ENCODE results near the gene CACNA1D.

CACNA1D gene

GRCh38 chr3:53495520-53496391 is 1.3 kb downstream of the CACNA1D start:
- no peak for DNase-seq

GRCh38 chr3:53496392-53496670 is 1.9 kb downstream of the CACNA1D start:
- no peak for DNase-seq

GRCh38 chr3:53496984-53497383 is 2.6 kb downstream of the CACNA1D start:
- no peak for DNase-seq

GRCh38 chr3:53498806-53499641 is 4.6 kb downstream of the CACNA1D start:
- no peak for DNase-seq

- no peak for DNase-seq
Measured at GRCh38 chr3:53500165-53500777, 5.9 kb downstream of the CACNA1D start.

GRCh38 chr3:53501178-53501577 is 6.8 kb downstream of the CACNA1D start:
- no peak for DNase-seq

GRCh38 chr3:53502737-53503136 is 8.3 kb downstream of the CACNA1D start:
- DNase-seq: no peak

GRCh38 chr3:53503195-53503594 is 8.8 kb downstream of the CACNA1D start:
- DNase-seq: no peak

GRCh38 chr3:53506110-53506762 is 11.8 kb downstream of the CACNA1D start:
- no peak for DNase-seq

- no peak for DNase-seq
Measured at GRCh38 chr3:53506763-53507145, 12.3 kb downstream of the CACNA1D start.

GRCh38 chr3:53509494-53509893 is 15.1 kb downstream of the CACNA1D start:
- DNase-seq: no peak

- no peak for DNase-seq
Measured at GRCh38 chr3:53510508-53510907, 16.1 kb downstream of the CACNA1D start.

GRCh38 chr3:53511246-53511645 is 16.8 kb downstream of the CACNA1D start:
- DNase-seq: no peak

GRCh38 chr3:53513556-53514190 is 19.3 kb downstream of the CACNA1D start:
- DNase-seq: no peak

GRCh38 chr3:53516339-53516738 is 21.9 kb downstream of the CACNA1D start:
- DNase-seq: no peak

- DNase-seq: no peak
Measured at GRCh38 chr3:53518495-53518981, 24.1 kb downstream of the CACNA1D start.

GRCh38 chr3:53519065-53519709 is 24.8 kb downstream of the CACNA1D start:
- DNase-seq: no peak

GRCh38 chr3:53523346-53523745 is 28.9 kb downstream of the CACNA1D start:
- DNase-seq: no peak

- no peak for DNase-seq
Measured at GRCh38 chr3:53524566-53524965, 30.2 kb downstream of the CACNA1D start.

- no peak for DNase-seq
Measured at GRCh38 chr3:53525765-53526703, 31.6 kb downstream of the CACNA1D start.

GRCh38 chr3:53526704-53527055 is 32.3 kb downstream of the CACNA1D start:
- DNase-seq: no peak
